Islet of Langerhans (tissue), 1 donor: ENCODE results near the gene FYTTD1.

Experiments
- FAIRE-seq: peaks from one replicate; lab custom pipeline; 2011; peaks lifted over from hg19 to GRCh38; lab: Jason Lieb, UNC

The FYTTD1 gene

GRCh38 chr3:197836244-197836643 is 86.6 kb downstream of the FYTTD1 start:
- no peak for FAIRE-seq
